DND-41 (cell line): Measurements from ENCODE around the gene ARHGAP15.

Experiments used
- ATAC-seq: fragments of 200-7000 bp; cut with Tn5 transposase; 3 replicates; pipeline ENCODE4 v1.9.1; 2021; ENCODE audit warnings: low read depth; ENCODE audit not compliant: insufficient read depth
- DNase-seq: peaks from one replicate; pipeline ENCODE4 v3.0.0-alpha.2; 2020
- H2AFZ ChIP-seq: 2 replicates; pipeline ENCODE4 v1.6.0; 2012; ENCODE audit warnings: low read depth, low read length
- H3K27ac ChIP-seq: 2 replicates; pipeline ENCODE4 v1.5.1; 2012; ENCODE audit warnings: low read length, inconsistent platforms
- H3K27me3 ChIP-seq: fragments of 200-600 bp; sonication (generic); 2 replicates; pipeline ENCODE4 v1.6.0; 2012; ENCODE audit warnings: low read length, mild to moderate bottlenecking, inconsistent platforms; ENCODE audit not compliant: insufficient read depth, poor library complexity
- H3K36me3 ChIP-seq: 2 replicates; pipeline ENCODE4 v1.5.1; 2012; ENCODE audit warnings: low read length, inconsistent platforms; ENCODE audit not compliant: insufficient read depth
- H3K4me1 ChIP-seq: 2 replicates; pipeline ENCODE4 v1.5.1; 2012; ENCODE audit warnings: mild to moderate bottlenecking, low read length; ENCODE audit not compliant: insufficient read depth
- H3K4me2 ChIP-seq: 2 replicates; pipeline ENCODE4 v1.6.0; 2012; ENCODE audit warnings: mild to moderate bottlenecking, moderate library complexity, low read length, inconsistent platforms; ENCODE audit not compliant: insufficient read depth
- H3K4me3 ChIP-seq, 2 experiments: fragments of 200-600 bp in 1 of 2; shearing (Covaris generic) in 1 of 2; 2 replicates each; pipeline ENCODE4 v1.5.1; 2012 to 2016; ENCODE audit warnings: inconsistent platforms in 2 of 2, low read length in 2 of 2, mild to moderate bottlenecking in 2 of 2, low read depth in 1 of 2, moderate library complexity in 1 of 2
- H3K79me2 ChIP-seq: 2 replicates; pipeline ENCODE4 v1.6.0; 2012; ENCODE audit warnings: low read length, inconsistent platforms; ENCODE audit not compliant: insufficient read depth
- H3K9ac ChIP-seq: 2 replicates; pipeline ENCODE4 v1.6.0; 2012; ENCODE audit warnings: low read depth, mild to moderate bottlenecking, inconsistent platforms, low read length, moderate library complexity
- H3K9me3 ChIP-seq: 2 replicates; pipeline ENCODE4 v1.5.1; 2012; ENCODE audit warnings: low read length, moderate library complexity, mild to moderate bottlenecking, inconsistent platforms; ENCODE audit not compliant: insufficient read depth, severe bottlenecking
- H4K20me1 ChIP-seq: 2 replicates; pipeline ENCODE4 v1.6.0; 2012; ENCODE audit warnings: low read length; ENCODE audit not compliant: insufficient read depth
- EZH2 ChIP-seq: IDR thresholded peaks from 3 replicates; pipeline ENCODE4 v1.6.1; 2012; ENCODE audit warnings: borderline replicate concordance, low read depth, mild to moderate bottlenecking, moderate library complexity, low read length, inconsistent platforms; ENCODE audit not compliant: severe bottlenecking
- TF ChIP-seq, protein P1 (sequence below): IDR thresholded peaks from 2 replicates; pipeline ENCODE4 v1.5.1; 2012; ENCODE audit warnings: borderline replicate concordance, low read length, moderate library complexity, mild to moderate bottlenecking; ENCODE audit not compliant: poor library complexity, severe bottlenecking; ENCODE audit errors: extremely low read depth

ARHGAP15 gene

DNA sequence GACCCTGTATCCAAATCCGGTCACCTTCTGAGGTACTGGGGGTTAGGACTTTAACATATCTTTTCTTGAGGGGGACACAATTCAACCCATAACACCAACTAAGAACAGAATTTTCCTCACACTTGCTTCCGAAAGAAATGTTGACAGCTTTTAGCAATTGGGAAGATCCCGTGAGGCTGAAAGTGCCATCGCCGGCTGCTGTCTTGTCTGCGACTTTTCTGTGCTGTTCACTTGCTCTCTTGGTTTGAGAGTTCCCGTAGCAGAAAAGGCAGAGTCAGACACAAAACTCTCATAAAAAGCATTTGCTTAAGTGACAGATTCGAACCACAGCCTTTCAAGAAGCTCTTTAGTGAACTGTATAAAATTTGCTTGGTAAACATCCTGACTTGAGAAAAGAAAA is 253.4 kb downstream of the ARHGAP15 start:
- DNase-seq (no peak), ATAC-seq (no peak)
- no peak for TF ChIP-seq EZH2
- TF ChIP-seq, protein P1, sequence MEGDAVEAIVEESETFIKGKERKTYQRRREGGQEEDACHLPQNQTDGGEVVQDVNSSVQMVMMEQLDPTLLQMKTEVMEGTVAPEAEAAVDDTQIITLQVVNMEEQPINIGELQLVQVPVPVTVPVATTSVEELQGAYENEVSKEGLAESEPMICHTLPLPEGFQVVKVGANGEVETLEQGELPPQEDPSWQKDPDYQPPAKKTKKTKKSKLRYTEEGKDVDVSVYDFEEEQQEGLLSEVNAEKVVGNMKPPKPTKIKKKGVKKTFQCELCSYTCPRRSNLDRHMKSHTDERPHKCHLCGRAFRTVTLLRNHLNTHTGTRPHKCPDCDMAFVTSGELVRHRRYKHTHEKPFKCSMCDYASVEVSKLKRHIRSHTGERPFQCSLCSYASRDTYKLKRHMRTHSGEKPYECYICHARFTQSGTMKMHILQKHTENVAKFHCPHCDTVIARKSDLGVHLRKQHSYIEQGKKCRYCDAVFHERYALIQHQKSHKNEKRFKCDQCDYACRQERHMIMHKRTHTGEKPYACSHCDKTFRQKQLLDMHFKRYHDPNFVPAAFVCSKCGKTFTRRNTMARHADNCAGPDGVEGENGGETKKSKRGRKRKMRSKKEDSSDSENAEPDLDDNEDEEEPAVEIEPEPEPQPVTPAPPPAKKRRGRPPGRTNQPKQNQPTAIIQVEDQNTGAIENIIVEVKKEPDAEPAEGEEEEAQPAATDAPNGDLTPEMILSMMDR, result no peak
- H2AFZ ChIP-seq, result no peak overlapping the region
- H3K27me3 ChIP-seq, result no peaks in the 10 kb centered on the region
- no peak overlapping the region for H3K27ac ChIP-seq
- peaks cover 16% of the 10 kb centered on the region; the same call in 1 of the 2 replicates for H3K79me2 ChIP-seq
- no peak overlapping the region for H3K4me2 ChIP-seq
- peaks cover 6% of the 10 kb centered on the region for H4K20me1 ChIP-seq
- H3K4me3 ChIP-seq, result no peak overlapping the region
- no peaks in the 10 kb centered on the region for H3K9me3 ChIP-seq
- peaks cover 15% of the 10 kb centered on the region; the same call in 1 of the 2 replicates for H3K36me3 ChIP-seq
- H3K4me1 ChIP-seq, result no peaks in the 10 kb centered on the region
- H3K9ac ChIP-seq, result no peak overlapping the region

DNA sequence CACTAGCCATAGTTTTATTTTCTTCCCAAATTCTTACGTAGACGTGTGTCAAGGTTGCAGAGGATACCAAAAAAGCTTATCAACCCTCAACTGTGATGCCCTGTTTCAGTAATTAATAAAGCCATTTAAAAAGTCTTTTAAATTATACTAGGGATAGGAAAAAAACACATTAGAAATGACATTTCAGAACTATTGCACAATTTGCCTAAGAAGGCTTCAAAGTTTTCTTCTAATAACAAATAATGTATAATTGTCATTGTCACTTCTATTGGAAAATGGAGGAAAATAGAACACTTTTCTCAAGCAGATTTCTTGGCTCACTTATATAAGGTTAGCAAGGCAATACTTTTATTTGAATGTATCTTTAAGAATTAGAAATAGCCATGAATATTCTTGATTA is 253.8 kb downstream of the ARHGAP15 start:
- H3K4me2 ChIP-seq, result no peak overlapping the region
- H3K36me3 ChIP-seq, result peaks cover 18% of the 10 kb centered on the region; the same call in 1 of the 2 replicates
- H4K20me1 ChIP-seq, result peaks cover 6% of the 10 kb centered on the region
- H3K4me1 ChIP-seq, result no peaks in the 10 kb centered on the region
- no peak for DNase-seq
- no peaks in the 10 kb centered on the region for H3K27me3 ChIP-seq
- no peak overlapping the region for H3K4me3 ChIP-seq
- no peak overlapping the region for H2AFZ ChIP-seq
- no peak for ATAC-seq
- no peak overlapping the region for H3K9ac ChIP-seq
- no peak overlapping the region for H3K27ac ChIP-seq
- TF ChIP-seq, protein P1, result no peak
- TF ChIP-seq EZH2, result no peak
- H3K9me3 ChIP-seq, result no peaks in the 10 kb centered on the region
- H3K79me2 ChIP-seq, result peaks cover 16% of the 10 kb centered on the region; the same call in 1 of the 2 replicates

DNA sequence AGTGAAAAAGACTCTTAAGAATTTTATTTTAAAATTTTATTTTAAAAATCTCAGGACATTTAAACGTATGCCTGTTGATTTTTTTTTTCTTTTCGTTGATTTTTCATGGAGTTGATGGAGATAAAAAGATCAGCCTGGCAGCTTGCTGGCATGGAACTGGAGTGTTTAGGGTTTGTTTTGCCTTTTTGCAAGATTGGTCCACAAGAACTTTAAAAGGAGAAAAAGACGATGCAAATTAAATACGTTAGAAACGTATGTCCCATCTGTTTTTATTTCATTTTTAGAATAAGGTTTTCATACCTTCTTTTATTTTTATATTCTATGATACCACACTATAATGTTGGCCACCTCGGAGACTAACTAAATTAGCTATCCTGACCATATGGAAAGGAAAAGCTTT is 254.9 kb downstream of the ARHGAP15 start:
- no peak for ATAC-seq
- DNase-seq, result no peak
- Histone ChIP-seq H3K9ac (no peak overlapping the region), H3K4me3 (no peak overlapping the region), H3K9me3 (no peaks in the 10 kb centered on the region), H3K27me3 (no peaks in the 10 kb centered on the region), H3K27ac (no peak overlapping the region), H3K4me1 (no peaks in the 10 kb centered on the region), H3K79me2 (peaks cover 14% of the 10 kb centered on the region; the same call in 1 of the 2 replicates), H4K20me1 (peaks cover 6% of the 10 kb centered on the region), H3K36me3 (peaks cover 20% of the 10 kb centered on the region), H3K4me2 (no peak overlapping the region), H2AFZ (no peak overlapping the region)
- no peak for TF ChIP-seq EZH2
- TF ChIP-seq, protein P1, result no peak

DNA sequence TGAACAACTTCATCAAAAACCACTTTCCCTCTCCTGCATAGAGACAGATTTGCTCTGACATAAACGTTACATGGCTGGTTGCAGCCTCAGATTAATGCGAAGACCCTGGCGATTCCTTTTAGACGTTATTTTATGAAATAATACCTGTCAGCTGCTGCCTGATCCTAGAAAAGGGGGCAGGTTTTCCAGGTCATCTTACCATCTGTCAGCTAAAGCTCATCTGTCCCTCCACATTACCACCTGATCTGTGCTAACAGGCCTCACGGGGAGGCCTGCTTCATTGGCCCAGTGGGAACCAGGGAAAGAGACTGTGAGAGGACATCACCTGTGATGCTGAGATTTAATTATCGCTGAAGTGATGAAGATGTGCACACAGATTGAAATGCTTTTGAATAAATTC is 261.0 kb downstream of the ARHGAP15 start:
- TF ChIP-seq EZH2, result no peak
- TF ChIP-seq, protein P1, result no peak
- H2AFZ ChIP-seq, result no peak overlapping the region

More for the DNA sequence above, 261.0 kb downstream of the ARHGAP15 start:
- Histone ChIP-seq H3K79me2 (0 out of 2 replicates have a peak, but pooled peaks cover 3% of the 10 kb centered on the region), H4K20me1 (peaks cover 4% of the 10 kb centered on the region; the same call in 1 of the 2 replicates), H3K9ac (no peak overlapping the region), H3K9me3 (no peaks in the 10 kb centered on the region), H3K27me3 (no peaks in the 10 kb centered on the region), H3K4me2 (no peak overlapping the region), H3K36me3 (peaks cover 34% of the 10 kb centered on the region), H3K27ac (no peak overlapping the region), H3K4me1 (no peaks in the 10 kb centered on the region), H3K4me3 (no peak overlapping the region)
- DNase-seq (no peak), ATAC-seq (no peak)
